ENCODE measurements around the gene LPIN2. TPM values are rescaled to one million over a fixed set of nuclear protein-coding genes. Genes with fewer than 3 reads are reported as not detected.

LPIN2 gene
- total and polyA plus RNA-seq, 7 experiments from 2014 or later: 58.8 to 133 (median 73.1) TPM

DNA sequence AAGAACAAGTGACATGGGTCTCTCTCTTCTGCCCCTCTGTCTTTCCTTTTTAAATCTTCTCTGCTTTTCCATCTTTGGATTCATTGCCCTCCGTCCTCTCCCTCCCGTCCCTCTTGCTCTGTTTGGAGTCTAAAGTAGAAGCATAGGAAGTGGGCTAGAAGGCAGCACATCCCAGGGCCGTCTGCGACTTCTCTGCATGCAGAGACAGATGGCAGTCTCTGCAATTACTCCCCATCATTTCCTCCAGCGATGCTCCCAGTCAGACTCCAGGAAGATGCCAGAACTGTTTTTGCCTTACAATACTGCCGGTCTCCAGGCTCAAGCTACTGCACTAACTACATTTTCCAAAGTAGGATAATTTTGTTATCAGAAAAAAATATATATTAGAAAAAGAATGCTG, 35.2 kb upstream of the LPIN2 start:
- H3K36me3 Mint-ChIP-seq: peaks cover 0 to 10% (median 2%) of the 10 kb centered on the region in 5 donors
- Histone ChIP-seq H3K4me3 (ENCODE audit: low read length) (no peak overlapping the region), H3K27ac (ENCODE audit: low read depth, low read length) (no peak overlapping the region), H3K27me3 (ENCODE audit: control insufficient read depth in 2 of 2, insufficient read depth in 2 of 2, low read length in 2 of 2) (no peaks in the 10 kb centered on the region), H3K36me3 (ENCODE audit: control insufficient read depth in 2 of 3, insufficient read depth in 3 of 3, low read length in 3 of 3) (no peaks in the 10 kb centered on the region), H3K9me3 (ENCODE audit: control insufficient read depth in 2 of 3, low read length in 3 of 3) (no peaks in the 10 kb centered on the region), H3K4me1 (ENCODE audit: control insufficient read depth in 2 of 2, insufficient read depth in 2 of 2, low read length in 2 of 2) (peaks cover 0 to 19% of the 10 kb centered on the region in 2 donors)
- peak overlapping the region in 4 of 9 donors; percentile 5 to 33 (median 11) for H3K27ac Mint-ChIP-seq
- H3K27me3 Mint-ChIP-seq: no peaks in the 10 kb centered on the region
- peak overlapping the region in 2 of 10 donors; percentile 0 to 29 for H3K4me3 Mint-ChIP-seq
- no peak for DNase-seq
- H3K9me3 Mint-ChIP-seq: peaks cover 0 to 7% (median 0%) of the 10 kb centered on the region in 11 donors
- intact Hi-C loops (cut with micrococcal nuclease): loop anchor here in 1 of 2 donors (2.0 kb wide), 1 partner anchor 29 kb away; no protein-coding TSS in a partner anchor
- ATAC-seq: no peak
- ChIA-PET POLR2A (no interaction called here), CTCF (interaction anchor here (0.9 kb wide), 1 partner anchor 13 kb away, joined by 3 read pairs; no protein-coding TSS in a partner anchor)
- peaks cover 23 to 50% (median 44%) of the 10 kb centered on the region in 7 donors for H3K4me1 Mint-ChIP-seq

DNA sequence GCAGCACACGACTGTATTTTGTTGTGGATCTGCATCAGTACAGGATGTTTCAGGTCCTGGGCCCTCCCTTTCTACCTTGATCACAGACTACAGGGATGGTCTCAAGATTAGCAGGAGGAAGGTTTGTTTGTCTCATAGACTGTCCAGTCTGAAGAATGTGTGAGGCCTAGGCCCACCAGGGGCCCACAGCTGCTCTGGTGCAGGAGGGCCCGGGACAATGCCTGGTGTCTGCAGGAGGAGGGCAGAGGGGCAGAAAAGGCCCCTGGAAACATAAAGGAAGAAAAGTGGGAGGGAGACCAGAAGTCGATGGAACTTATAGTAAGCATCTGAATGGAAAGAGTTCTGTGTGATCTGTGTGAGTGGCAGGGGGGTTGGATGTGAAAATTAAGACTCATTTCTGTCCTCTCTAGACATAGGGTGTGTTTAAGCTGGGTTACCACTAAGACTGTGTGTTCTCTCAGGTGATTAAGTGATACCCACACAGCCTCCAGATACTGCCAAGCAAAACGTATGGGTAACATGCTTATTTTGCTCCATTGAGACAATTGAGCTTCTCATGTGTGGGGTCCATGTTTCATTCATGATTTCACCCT, 33.4 kb upstream of the LPIN2 start:
- no peaks in the 10 kb centered on the region for H3K27me3 Mint-ChIP-seq
- Histone ChIP-seq H3K27ac (ENCODE audit: low read depth, low read length) (no peak overlapping the region), H3K9me3 (ENCODE audit: control insufficient read depth in 2 of 3, low read length in 3 of 3) (no peaks in the 10 kb centered on the region), H3K27me3 (ENCODE audit: control insufficient read depth in 2 of 2, insufficient read depth in 2 of 2, low read length in 2 of 2) (no peaks in the 10 kb centered on the region), H3K4me3 (ENCODE audit: low read length) (no peak overlapping the region), H3K4me1 (ENCODE audit: control insufficient read depth in 2 of 2, insufficient read depth in 2 of 2, low read length in 2 of 2) (peaks cover 0 to 7% of the 10 kb centered on the region in 2 donors), H3K36me3 (ENCODE audit: control insufficient read depth in 2 of 3, insufficient read depth in 3 of 3, low read length in 3 of 3) (no peaks in the 10 kb centered on the region)
- peaks cover 13 to 35% (median 29%) of the 10 kb centered on the region in 7 donors for H3K4me1 Mint-ChIP-seq
- H3K36me3 Mint-ChIP-seq: no peaks in the 10 kb centered on the region
- no peak overlapping the region for H3K4me3 Mint-ChIP-seq
- no peak for DNase-seq
- ChIA-PET CTCF (interaction anchor here (1.2 kb wide), 1 partner anchor 16 kb away, joined by 4 read pairs; no protein-coding TSS in a partner anchor), POLR2A (interaction anchor here (0.6 to 1.2 kb wide), 3 partner anchors 27 to 416 kb away, joined by 3 to 4 read pairs (median 3); no protein-coding TSS in a partner anchor)
- ATAC-seq: no peak
- no peaks in the 10 kb centered on the region for H3K9me3 Mint-ChIP-seq
- H3K27ac Mint-ChIP-seq: peak overlapping the region in 7 of 9 donors; percentile 22 to 78 (median 65)
- intact Hi-C loops (cut with micrococcal nuclease): no loop called here

DNA sequence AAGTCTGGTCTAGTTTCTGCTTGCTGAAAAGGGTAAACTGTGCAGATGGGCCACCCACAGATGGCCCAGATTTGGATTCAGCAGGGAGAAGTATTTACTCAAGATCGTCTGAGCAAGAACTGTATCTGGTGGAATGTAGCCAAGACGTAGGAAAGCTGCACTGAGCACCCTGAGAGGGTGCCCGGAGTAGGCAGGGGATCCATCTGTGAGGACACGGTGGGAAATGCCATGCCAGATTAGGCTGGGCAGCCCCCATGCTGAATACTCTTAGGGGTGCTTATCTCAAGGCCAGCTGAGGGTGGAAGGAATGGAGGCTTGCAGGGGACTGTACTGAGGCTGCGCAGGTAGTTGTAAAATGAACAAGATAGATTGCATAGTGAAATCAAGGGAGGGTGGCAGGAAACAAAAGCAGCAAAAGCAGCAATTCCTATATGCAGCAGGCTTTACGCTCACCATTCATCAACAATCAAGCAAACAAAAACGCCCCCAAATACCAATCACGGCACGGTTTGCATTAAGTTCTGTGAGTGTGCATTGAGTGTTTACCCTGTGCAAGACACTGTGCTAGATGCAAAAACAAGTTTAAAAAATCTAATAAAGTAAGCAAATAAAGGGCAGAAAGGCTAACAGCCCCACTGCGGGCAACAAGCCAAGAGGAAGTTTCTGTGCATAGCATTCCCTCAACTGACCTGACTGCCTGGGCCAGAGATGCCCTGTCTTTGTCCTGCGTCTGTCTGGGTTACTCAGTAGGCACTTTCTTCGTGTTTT, 32.2 kb upstream of the LPIN2 start:
- no peaks in the 10 kb centered on the region for H3K27me3 ChIP-seq (ENCODE audit: control insufficient read depth in 2 of 2, insufficient read depth in 2 of 2, low read length in 2 of 2)
- no peak for ATAC-seq
- H3K4me3 ChIP-seq (ENCODE audit: low read length): no peak overlapping the region
- Mint-ChIP-seq H3K4me3 (peak overlapping the region in 5 of 10 donors; percentile 11 to 46 (median 28)), H3K9me3 (no peaks in the 10 kb centered on the region), H3K27me3 (no peaks in the 10 kb centered on the region), H3K27ac (peak overlapping the region in 7 of 9 donors; percentile 14 to 85 (median 62)), H3K4me1 (peaks cover 13 to 36% (median 28%) of the 10 kb centered on the region in 7 donors), H3K36me3 (no peaks in the 10 kb centered on the region)
- intact Hi-C loops (cut with micrococcal nuclease): no loop called here
- H3K9me3 ChIP-seq (ENCODE audit: control insufficient read depth in 2 of 3, low read length in 3 of 3): no peaks in the 10 kb centered on the region
- H3K27ac ChIP-seq (ENCODE audit: low read depth, low read length): no peak overlapping the region
- peaks cover 0 to 7% of the 10 kb centered on the region in 2 donors for H3K4me1 ChIP-seq (ENCODE audit: control insufficient read depth in 2 of 2, insufficient read depth in 2 of 2, low read length in 2 of 2)
- POLR2A ChIA-PET: interaction anchor here (1.2 kb wide), 1 partner anchor 62 kb away, joined by 4 read pairs; no protein-coding TSS in a partner anchor
- no peaks in the 10 kb centered on the region for H3K36me3 ChIP-seq (ENCODE audit: control insufficient read depth in 2 of 3, insufficient read depth in 3 of 3, low read length in 3 of 3)
- DNase-seq: no peak
- CTCF ChIA-PET: no interaction called here

DNA sequence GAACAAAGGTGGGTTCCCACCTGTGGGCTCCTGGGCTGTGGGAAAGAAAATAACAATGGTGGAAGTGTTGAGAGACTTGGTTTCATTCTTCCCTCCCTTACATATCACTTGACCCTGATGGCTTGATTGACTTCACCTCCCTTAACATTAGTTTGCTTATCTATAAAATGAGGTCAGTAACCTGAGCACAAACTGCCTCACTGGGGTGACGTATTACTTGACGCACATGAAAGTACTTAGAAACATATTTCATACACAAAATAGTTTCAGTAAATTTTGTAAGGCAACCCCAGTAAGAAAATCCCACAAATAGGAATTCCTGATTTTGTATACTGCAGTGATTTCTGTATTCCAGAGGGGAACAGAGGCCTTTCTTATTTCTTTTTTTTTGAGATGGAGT, 29.4 kb upstream of the LPIN2 start:
- Mint-ChIP-seq H3K27ac (peak overlapping the region in 1 of 9 donors; percentile 24), H3K4me1 (peaks cover 8 to 47% (median 30%) of the 10 kb centered on the region in 7 donors), H3K9me3 (peaks cover 0 to 1% (median 0%) of the 10 kb centered on the region in 11 donors), H3K27me3 (no peaks in the 10 kb centered on the region), H3K36me3 (no peaks in the 10 kb centered on the region), H3K4me3 (no peak overlapping the region)
- H3K4me1 ChIP-seq (ENCODE audit: control insufficient read depth in 2 of 2, insufficient read depth in 2 of 2, low read length in 2 of 2): peaks cover 0 to 3% of the 10 kb centered on the region in 2 donors
- intact Hi-C loops (cut with micrococcal nuclease): no loop called here
- ChIA-PET CTCF (no interaction called here), POLR2A (interaction anchor here (1.1 kb wide), 1 partner anchor 19 kb away, joined by 4 read pairs; no protein-coding TSS in a partner anchor)
- H3K9me3 ChIP-seq (ENCODE audit: control insufficient read depth in 2 of 3, low read length in 3 of 3): no peaks in the 10 kb centered on the region
- DNase-seq (no peak), ATAC-seq (no peak)
- H3K4me3 ChIP-seq (ENCODE audit: low read length): no peak overlapping the region
- H3K27ac ChIP-seq (ENCODE audit: low read depth, low read length): no peak overlapping the region
- H3K36me3 ChIP-seq (ENCODE audit: control insufficient read depth in 2 of 3, insufficient read depth in 3 of 3, low read length in 3 of 3): no peaks in the 10 kb centered on the region
- H3K27me3 ChIP-seq (ENCODE audit: control insufficient read depth in 2 of 2, insufficient read depth in 2 of 2, low read length in 2 of 2): no peaks in the 10 kb centered on the region

DNA sequence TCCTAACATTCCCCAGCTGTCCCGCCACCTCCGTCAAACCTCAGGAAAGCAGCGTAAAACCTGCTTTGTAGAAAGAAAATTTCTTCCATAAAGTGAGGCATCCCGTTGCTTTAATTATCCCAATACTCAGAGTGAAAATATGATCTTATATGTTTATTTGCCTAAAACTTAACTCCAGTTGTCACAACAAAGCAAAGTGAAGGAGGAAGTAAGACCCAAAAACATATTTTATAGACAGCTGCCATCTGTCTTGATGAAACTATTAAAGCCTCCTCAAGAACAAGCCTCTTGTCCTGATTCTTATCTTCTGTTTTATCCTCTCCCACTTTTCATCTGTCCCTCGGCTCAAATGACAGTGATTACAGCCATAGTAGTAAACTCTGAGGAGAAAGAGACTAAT, 28.9 kb upstream of the LPIN2 start:
- peak overlapping the region in 2 of 9 donors; percentile 24 to 28 for H3K27ac Mint-ChIP-seq
- H3K4me3 Mint-ChIP-seq: no peak overlapping the region
- no peaks in the 10 kb centered on the region for H3K36me3 Mint-ChIP-seq
- Histone ChIP-seq H3K9me3 (ENCODE audit: control insufficient read depth in 2 of 3, low read length in 3 of 3) (no peaks in the 10 kb centered on the region), H3K36me3 (ENCODE audit: control insufficient read depth in 2 of 3, insufficient read depth in 3 of 3, low read length in 3 of 3) (no peaks in the 10 kb centered on the region), H3K27ac (ENCODE audit: low read depth, low read length) (no peak overlapping the region), H3K4me3 (ENCODE audit: low read length) (no peak overlapping the region), H3K27me3 (ENCODE audit: control insufficient read depth in 2 of 2, insufficient read depth in 2 of 2, low read length in 2 of 2) (no peaks in the 10 kb centered on the region), H3K4me1 (ENCODE audit: control insufficient read depth in 2 of 2, insufficient read depth in 2 of 2, low read length in 2 of 2) (peaks cover 0 to 4% of the 10 kb centered on the region in 2 donors)
- ATAC-seq: no peak
- peaks cover 8 to 48% (median 30%) of the 10 kb centered on the region in 7 donors for H3K4me1 Mint-ChIP-seq
- POLR2A ChIA-PET: interaction anchor here (1.1 to 1.6 kb wide), 2 partner anchors 14 to 20 kb away, joined by 4 read pairs; no protein-coding TSS in a partner anchor
- DNase-seq: no peak
- peaks cover 0 to 1% (median 0%) of the 10 kb centered on the region in 11 donors for H3K9me3 Mint-ChIP-seq
- intact Hi-C loops (cut with micrococcal nuclease): no loop called here
- no peaks in the 10 kb centered on the region for H3K27me3 Mint-ChIP-seq
- CTCF ChIA-PET: no interaction called here

DNA sequence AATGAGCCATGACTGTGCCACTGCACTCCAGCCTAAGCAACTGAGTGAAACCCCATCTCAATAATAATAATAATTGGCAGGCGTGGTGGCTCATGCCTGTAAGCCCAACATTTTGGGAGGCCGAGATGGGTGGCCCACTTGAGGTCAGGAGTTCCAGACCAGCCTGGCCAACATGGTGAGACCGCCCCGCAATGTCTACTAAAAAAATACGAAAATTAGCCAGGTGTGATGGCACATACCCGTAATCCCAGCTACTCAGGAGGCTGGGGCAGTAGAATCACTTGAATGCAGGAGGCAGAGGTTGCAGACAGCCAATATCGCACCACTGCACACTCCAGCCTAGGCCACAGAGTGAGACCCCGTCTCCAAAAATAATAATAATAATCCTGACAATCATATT, 27.9 kb upstream of the LPIN2 start:
- ATAC-seq (no peak), DNase-seq (no peak)
- ChIA-PET CTCF (no interaction called here), POLR2A (interaction anchor here (0.6 to 1.6 kb wide), 4 partner anchors 15 to 450 kb away, joined by 3 to 7 read pairs (median 4); no protein-coding TSS in a partner anchor)
- Mint-ChIP-seq H3K4me3 (no peak overlapping the region), H3K36me3 (no peaks in the 10 kb centered on the region), H3K27me3 (no peaks in the 10 kb centered on the region), H3K4me1 (peaks cover 7 to 45% (median 21%) of the 10 kb centered on the region in 7 donors), H3K27ac (no peak overlapping the region), H3K9me3 (peaks cover 0 to 1% (median 0%) of the 10 kb centered on the region in 11 donors)
- Histone ChIP-seq H3K9me3 (ENCODE audit: control insufficient read depth in 2 of 3, low read length in 3 of 3) (no peaks in the 10 kb centered on the region), H3K36me3 (ENCODE audit: control insufficient read depth in 2 of 3, insufficient read depth in 3 of 3, low read length in 3 of 3) (no peaks in the 10 kb centered on the region), H3K4me1 (ENCODE audit: control insufficient read depth in 2 of 2, insufficient read depth in 2 of 2, low read length in 2 of 2) (peaks cover 0 to 4% of the 10 kb centered on the region in 2 donors), H3K27me3 (ENCODE audit: control insufficient read depth in 2 of 2, insufficient read depth in 2 of 2, low read length in 2 of 2) (no peaks in the 10 kb centered on the region), H3K27ac (ENCODE audit: low read depth, low read length) (no peak overlapping the region), H3K4me3 (ENCODE audit: low read length) (no peak overlapping the region)
- intact Hi-C loops (cut with micrococcal nuclease): no loop called here

Data from naive thymus-derived CD4-positive, alpha-beta T cell (primary cell).